Transverse colon (tissue), 4 donors: ENCODE data around the gene PIP5K1B. TPM values are rescaled to one million over a fixed set of nuclear protein-coding genes. Genes with fewer than 3 reads are reported as not detected.

Experiments used
- DNase-seq: peaks from one replicate; pipeline ENCODE4 v3.0.0-alpha.2; 2019
- H3K27ac ChIP-seq, 4 donors: fragments of 200-600 bp; sonication (generic); 2 replicates each; pipeline ENCODE4 v1.5.1; 2016 to 2018; ENCODE audit warnings: inconsistent platforms in 4 of 4
- H3K27me3 ChIP-seq: fragments of 200-600 bp; sonication (generic); 2 replicates; pipeline ENCODE4 v1.5.1; 2017; ENCODE audit warnings: inconsistent platforms
- H3K36me3 ChIP-seq, 4 donors: fragments of 200-600 bp; sonication (generic); 2 replicates each; pipeline ENCODE4 v1.5.1; 2017 to 2019; ENCODE audit warnings: inconsistent platforms in 4 of 4
- H3K4me1 ChIP-seq, 4 donors: fragments of 200-600 bp; sonication (generic); 2 replicates each; pipeline ENCODE4 v1.5.1; 2017 to 2020; ENCODE audit warnings: inconsistent platforms in 4 of 4
- H3K4me3 ChIP-seq, 4 donors: fragments of 200-600 bp; sonication (generic); 1 replicate in 1 of 4; 2 replicates in 3 of 4; pipeline versions ENCODE4 v1.5.1 to v1.6.1; 2017 to 2019; ENCODE audit warnings: inconsistent platforms in 4 of 4
- H3K9me3 ChIP-seq, 2 donors: fragments of 200-600 bp; sonication (generic); 2 replicates each; pipeline ENCODE4 v1.5.1; 2017 to 2019; ENCODE audit warnings: inconsistent platforms in 2 of 2
- CTCF ChIP-seq, 5 experiments: fragments of 200-600 bp in 3 of 5; fragments of 450-650 bp in 2 of 5; sonication (generic) in 3 of 5; IDR thresholded peaks; 1 replicate in 2 of 5; 2 replicates in 3 of 5; pipeline ENCODE4 v1.5.1; 2016 to 2017; ENCODE audit warnings: antibody characterized with exemption in 5 of 5, inconsistent platforms in 3 of 5, mild to moderate bottlenecking in 2 of 5, moderate library complexity in 1 of 5
- EP300 ChIP-seq: sonication (generic); formaldehyde crosslinking; IDR thresholded peaks from one replicate; pipeline ENCODE4 v1.6.1; 2017; ENCODE audit warnings: antibody characterized with exemption, low read depth
- POLR2A ChIP-seq: fragments of 450-650 bp; IDR thresholded peaks from one replicate; pipeline ENCODE4 v1.6.1; 2016; ENCODE audit warnings: antibody characterized with exemption, mild to moderate bottlenecking, moderate library complexity
- POLR2AphosphoS5 ChIP-seq, 3 donors: sonication (generic); formaldehyde crosslinking; IDR thresholded peaks; one replicate each; pipeline ENCODE4 v1.6.1; 2016; ENCODE audit warnings: antibody characterized with exemption in 3 of 3
- WGBS, 2 donors: methylation state at CpG; one replicate each; pipeline ENCODE4 v1.1.5; 2018; ENCODE audit warnings: low coverage in 1 of 2; 5-methylcytosine and 5-hydroxymethylcytosine counted together
- in situ Hi-C, 4 donors: fragments of 200-750 bp; cut with MboI; loops; one replicate each; pipeline versions ENCODE4 v1.15.0 to v1.15.1; 2017; ENCODE audit warnings: low sequenced_read_pairs in 3 of 4, low pct_ligation_motif_present in 1 of 4, low pct_unique_long_range_greater_than_20kb in 1 of 4
- intact Hi-C: fragments of 100-400 bp; cut with DNase I; formaldehyde crosslinking; loops from one replicate; pipeline ENCODE4 v1.15.1; 2023; ENCODE audit warnings: low total_unique reads
- total RNA-seq, 4 donors: library from RNA; depleted of rRNA; stranded (reverse); fragments of >200 nt; gene quantifications; one replicate each; pipeline ENCODE4 v1.1.0, GENCODE V29; 2016

The PIP5K1B gene
- total RNA-seq, 4 donors from 2014 or later = 45.6 to 104 (median 76.0) TPM

DNA sequence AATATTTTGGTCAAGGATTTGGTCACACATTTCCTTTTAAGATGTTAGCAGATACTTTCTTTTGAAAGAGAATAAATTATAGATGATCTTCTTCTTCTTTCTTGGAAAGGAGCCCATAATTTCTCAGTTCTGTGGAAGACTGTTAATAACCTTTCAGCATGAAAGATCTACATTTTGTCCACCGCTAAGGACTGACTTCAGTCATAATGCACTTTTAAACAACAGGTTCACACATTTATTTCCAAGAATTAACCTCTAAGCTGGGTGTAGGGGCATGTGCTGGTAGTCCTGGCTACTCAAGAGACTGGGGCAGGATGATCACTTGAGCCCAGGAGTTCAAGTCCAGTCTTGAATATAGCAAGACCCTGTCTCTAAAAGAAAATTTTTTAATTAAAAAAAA, 215.9 kb downstream of the PIP5K1B start:
- TF ChIP-seq POLR2A (no peak), EP300 (no peak), POLR2AphosphoS5 (IDR thresholded peaks at IDR 0.05) (no peak), CTCF (IDR thresholded peaks at IDR 0.05) (no peak)
- Histone ChIP-seq H3K27me3 (no peaks in the 10 kb centered on the region), H3K27ac (no peak overlapping the region), H3K9me3 (no peaks in the 10 kb centered on the region), H3K4me1 (no peaks in the 10 kb centered on the region), H3K36me3 (no peaks in the 10 kb centered on the region), H3K4me3 (no peak overlapping the region)
- in situ Hi-C loops (no loop called here), intact Hi-C loops (no loop called here)
- no peak for DNase-seq
- 90 to 91% methylated on average over 1 of the region's 1 CpG for WGBS, 2 donors

DNA sequence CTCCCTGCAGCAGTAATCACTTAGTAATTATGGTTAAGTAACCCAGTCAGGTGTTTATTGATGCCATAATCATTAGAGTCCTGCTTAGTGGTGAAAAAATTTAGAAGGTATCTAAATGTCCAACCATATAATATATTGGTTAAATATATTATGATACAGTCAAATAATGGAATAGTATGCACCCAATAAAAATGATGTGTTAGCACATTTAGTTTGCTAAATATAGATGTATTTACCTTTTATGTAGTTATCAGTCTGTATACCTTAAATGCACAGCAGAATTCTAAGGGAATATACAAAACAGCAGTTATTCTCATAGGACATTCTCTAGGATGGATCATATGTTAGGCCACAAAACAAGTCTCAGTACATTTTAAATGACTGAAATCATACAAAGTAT, 218.4 kb downstream of the PIP5K1B start:
- Histone ChIP-seq H3K27ac (no peak overlapping the region), H3K4me3 (no peak overlapping the region), H3K9me3 (no peaks in the 10 kb centered on the region), H3K27me3 (no peaks in the 10 kb centered on the region), H3K36me3 (no peaks in the 10 kb centered on the region), H3K4me1 (no peaks in the 10 kb centered on the region)
- intact Hi-C loops (no loop called here), in situ Hi-C loops (no loop called here)
- TF ChIP-seq POLR2AphosphoS5 (IDR thresholded peaks at IDR 0.05) = no peak
- TF ChIP-seq EP300 = no peak
- no peak for TF ChIP-seq CTCF (IDR thresholded peaks at IDR 0.05)
- no peak for TF ChIP-seq POLR2A
- no peak for DNase-seq

GRCh38 chr9:68925175-68925574, 220.1 kb downstream of the PIP5K1B start:
- TF ChIP-seq POLR2AphosphoS5 (IDR thresholded peaks at IDR 0.05) (no peak), POLR2A (no peak), CTCF (IDR thresholded peaks at IDR 0.05) (no peak)
- Histone ChIP-seq H3K4me1 (no peaks in the 10 kb centered on the region), H3K4me3 (no peak overlapping the region), H3K36me3 (peaks cover 0 to 7% (median 0%) of the 10 kb centered on the region in 4 donors), H3K27ac (no peak overlapping the region), H3K27me3 (no peaks in the 10 kb centered on the region), H3K9me3 (no peaks in the 10 kb centered on the region)
- no peak for DNase-seq
- intact Hi-C loops = no loop called here
- in situ Hi-C loops = no loop called here
- WGBS, 2 donors = 65% methylated on average over 6 of the region's 6 CpGs

- Histone ChIP-seq H3K4me3 (no peak overlapping the region), H3K27me3 (no peaks in the 10 kb centered on the region), H3K9me3 (no peaks in the 10 kb centered on the region), H3K27ac (no peak overlapping the region), H3K36me3 (peaks cover 0 to 7% (median 0%) of the 10 kb centered on the region in 4 donors), H3K4me1 (no peaks in the 10 kb centered on the region)
- intact Hi-C loops (no loop called here), in situ Hi-C loops (no loop called here)
- no peak for DNase-seq
- TF ChIP-seq POLR2A (no peak), POLR2AphosphoS5 (IDR thresholded peaks at IDR 0.05) (no peak), EP300 (no peak), CTCF (IDR thresholded peaks at IDR 0.05) (no peak)
- 65 to 77% methylated on average over 2 of the region's 2 CpGs for WGBS, 2 donors
Observed at GRCh38 chr9:68927165-68927564, 222.1 kb downstream of the PIP5K1B start.
